Testis (tissue), 3 donors: Measurements from ENCODE around the gene STXBP5. TPM values are rescaled to one million over a fixed set of nuclear protein-coding genes. Genes with fewer than 3 reads are reported as not detected.

ENCODE experiments used
- DNase-seq: peaks from one replicate; pipeline ENCODE4 v3.0.0-alpha.2; 2019
- H3K27ac ChIP-seq, 2 donors: fragments of 200-600 bp; sonication (generic); one replicate each; pipeline ENCODE4 v1.5.1; 2019
- H3K27me3 ChIP-seq: fragments of 200-600 bp; sonication (generic); one replicate; pipeline ENCODE4 v1.5.1; 2019
- H3K36me3 ChIP-seq: fragments of 200-600 bp; sonication (generic); one replicate; pipeline ENCODE4 v1.5.1; 2017; ENCODE audit warnings: low read depth; ENCODE audit errors: missing control alignments
- H3K4me1 ChIP-seq: fragments of 200-600 bp; sonication (generic); one replicate; pipeline ENCODE4 v1.5.1; 2019
- H3K4me3 ChIP-seq, 2 donors: fragments of 200-600 bp; sonication (generic); one replicate each; pipeline ENCODE4 v1.5.1; 2017 to 2019
- H3K9me3 ChIP-seq: fragments of 200-600 bp; sonication (generic); one replicate; pipeline ENCODE4 v1.5.1; 2017
- POLR2A ChIP-seq: fragments of 450-650 bp; IDR thresholded peaks from one replicate; pipeline ENCODE4 v1.6.1; 2017; ENCODE audit warnings: antibody characterized with exemption, mild to moderate bottlenecking, moderate library complexity
- WGBS, 2 donors: methylation state at CpG; one replicate each; pipeline ENCODE4 v1.1.5; 2018; 5-methylcytosine and 5-hydroxymethylcytosine counted together
- intact Hi-C: fragments of 100-400 bp; cut with DNase I; formaldehyde crosslinking; loops from one replicate; pipeline ENCODE4 v1.15.1; 2023; ENCODE audit warnings: low total_unique reads
- polyA plus RNA-seq: library from polyadenylated mRNA; stranded (reverse); fragments of 350-450 nt; fragmentation: Illumina TruSeq; extraction: RNeasy Lipid Tissue Mini Kit (QIAGEN cat#74804); gene quantifications from one replicate; pipeline ENCODE4 v1.2.3, GENCODE V29; 2014; ENCODE audit warnings: low read depth, low replicate concordance; ENCODE audit not compliant: insufficient read depth
- total RNA-seq, 2 donors: library from RNA; depleted of rRNA; stranded (reverse); fragments of >200 nt; gene quantifications; one replicate each; pipeline ENCODE4 v1.2.3, GENCODE V29; 2016
- TF ChIP-seq, protein P1 (sequence below), 3 experiments: fragments of 450-650 bp in 2 of 3; fragments of 200-600 bp in 1 of 3; sonication (generic) in 1 of 3; IDR thresholded peaks; one replicate each; pipeline ENCODE4 v1.5.1; 2016 to 2019; ENCODE audit warnings: antibody characterized with exemption in 3 of 3, mild to moderate bottlenecking in 2 of 3, moderate library complexity in 1 of 3

STXBP5 gene
- total and polyA plus RNA-seq, 3 donors from 2014 or later, result 29.9 to 47.4 (median 43.5) TPM

DNA sequence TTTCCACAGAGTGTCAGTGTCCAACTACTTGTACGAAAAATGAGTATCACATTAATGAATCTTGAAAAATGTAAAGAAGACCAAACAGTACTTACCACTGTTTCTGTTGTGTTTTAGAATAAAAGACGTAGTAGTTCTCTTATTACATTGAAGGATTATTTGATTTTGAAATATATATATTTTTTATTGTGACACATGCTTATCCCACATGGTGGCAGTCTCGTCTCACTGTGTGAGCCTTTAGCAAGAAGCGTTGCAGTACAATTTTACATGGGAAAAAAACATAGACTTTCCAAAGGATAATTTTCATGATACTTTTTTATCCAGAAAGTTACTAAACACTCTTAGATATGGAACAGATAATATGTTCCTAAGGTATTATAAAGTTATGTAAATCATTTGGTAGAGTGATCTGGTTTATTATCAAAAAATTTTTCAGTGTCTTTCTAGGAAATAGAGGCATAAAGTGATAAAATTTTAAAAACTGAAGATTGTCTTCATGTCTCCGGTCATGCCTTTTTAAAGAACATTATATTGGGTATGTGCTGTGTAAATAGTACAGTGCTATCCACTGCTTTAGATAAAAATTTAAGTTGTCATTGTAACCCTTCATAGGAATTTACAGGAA, 186.8 kb downstream of the STXBP5 start:
- DNase-seq, result peak; percentile 43
- TF ChIP-seq POLR2A, result no peak
- TF ChIP-seq, protein P1, sequence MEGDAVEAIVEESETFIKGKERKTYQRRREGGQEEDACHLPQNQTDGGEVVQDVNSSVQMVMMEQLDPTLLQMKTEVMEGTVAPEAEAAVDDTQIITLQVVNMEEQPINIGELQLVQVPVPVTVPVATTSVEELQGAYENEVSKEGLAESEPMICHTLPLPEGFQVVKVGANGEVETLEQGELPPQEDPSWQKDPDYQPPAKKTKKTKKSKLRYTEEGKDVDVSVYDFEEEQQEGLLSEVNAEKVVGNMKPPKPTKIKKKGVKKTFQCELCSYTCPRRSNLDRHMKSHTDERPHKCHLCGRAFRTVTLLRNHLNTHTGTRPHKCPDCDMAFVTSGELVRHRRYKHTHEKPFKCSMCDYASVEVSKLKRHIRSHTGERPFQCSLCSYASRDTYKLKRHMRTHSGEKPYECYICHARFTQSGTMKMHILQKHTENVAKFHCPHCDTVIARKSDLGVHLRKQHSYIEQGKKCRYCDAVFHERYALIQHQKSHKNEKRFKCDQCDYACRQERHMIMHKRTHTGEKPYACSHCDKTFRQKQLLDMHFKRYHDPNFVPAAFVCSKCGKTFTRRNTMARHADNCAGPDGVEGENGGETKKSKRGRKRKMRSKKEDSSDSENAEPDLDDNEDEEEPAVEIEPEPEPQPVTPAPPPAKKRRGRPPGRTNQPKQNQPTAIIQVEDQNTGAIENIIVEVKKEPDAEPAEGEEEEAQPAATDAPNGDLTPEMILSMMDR (IDR thresholded peaks at IDR 0.05), result peak in 2 of 3 experiments; percentile 26 to 48
- Histone ChIP-seq H3K4me3 (no peak overlapping the region), H3K9me3 (no peaks in the 10 kb centered on the region), H3K36me3 (no peaks in the 10 kb centered on the region), H3K27ac (no peak overlapping the region), H3K4me1 (no peaks in the 10 kb centered on the region), H3K27me3 (no peaks in the 10 kb centered on the region)
- 53 to 55% methylated on average over 5 of the region's 5 CpGs for WGBS, 2 donors
- intact Hi-C loops, result no loop called here

DNA sequence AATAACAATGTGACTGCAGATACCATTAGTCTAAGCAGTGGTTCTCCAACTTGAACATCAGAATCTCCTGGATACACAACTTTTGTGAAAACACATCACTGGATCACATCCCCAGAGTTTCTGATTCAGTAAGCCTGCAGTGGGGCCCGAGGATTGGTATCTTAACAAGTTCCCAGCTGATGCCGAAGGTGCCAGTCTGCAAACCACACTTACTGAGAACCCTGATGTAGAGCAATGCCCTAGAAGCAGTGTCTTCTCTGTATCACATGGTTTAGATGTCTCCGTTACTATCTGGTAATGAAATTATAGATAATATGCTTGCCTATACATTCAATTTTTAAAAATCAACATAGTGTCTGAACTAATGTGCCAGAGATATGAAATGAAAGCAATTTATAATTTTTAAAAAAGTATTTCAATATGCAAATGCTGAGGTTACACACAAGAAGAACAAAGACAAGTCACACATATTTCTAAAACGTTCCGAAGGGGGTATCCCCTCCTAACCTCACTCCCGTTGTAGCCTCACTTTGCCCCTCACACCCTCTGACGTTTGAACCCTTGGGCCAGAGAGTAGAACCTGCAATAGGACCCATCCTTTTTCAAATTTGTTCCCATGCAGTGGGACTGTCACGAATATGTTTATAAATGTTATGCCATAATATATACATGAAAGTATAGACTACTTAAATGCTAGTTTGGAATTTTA, 188.9 kb downstream of the STXBP5 start:
- TF ChIP-seq, protein P1 (IDR thresholded peaks at IDR 0.05), result no peak
- TF ChIP-seq POLR2A, result no peak
- H3K27me3 ChIP-seq, result no peaks in the 10 kb centered on the region
- intact Hi-C loops, result no loop called here
- H3K4me1 ChIP-seq, result no peaks in the 10 kb centered on the region
- H3K4me3 ChIP-seq, result no peak overlapping the region
- 64 to 70% methylated on average over 8 of the region's 8 CpGs for WGBS, 2 donors
- no peaks in the 10 kb centered on the region for H3K9me3 ChIP-seq
- DNase-seq, result no peak
- H3K27ac ChIP-seq, result no peak overlapping the region
- H3K36me3 ChIP-seq, result no peaks in the 10 kb centered on the region

DNA sequence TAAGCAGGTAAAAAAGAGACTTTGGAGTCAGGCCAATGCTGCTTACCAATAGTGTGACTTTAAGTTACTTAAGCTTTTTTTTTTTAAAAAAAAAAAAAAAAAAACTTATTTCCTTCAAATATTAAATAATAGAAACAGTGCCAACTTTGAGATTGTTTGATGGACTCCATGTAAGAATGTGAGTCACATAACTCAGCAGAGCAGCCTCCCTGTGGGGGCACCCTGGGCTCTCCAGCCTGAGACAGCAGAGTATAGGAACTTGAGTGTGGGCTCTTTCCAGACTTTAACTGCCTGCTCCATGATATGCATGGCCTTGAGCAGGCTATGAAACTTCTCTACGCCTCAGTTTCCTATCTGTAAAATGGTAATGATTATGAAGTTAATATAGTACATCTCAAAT, 190.9 kb downstream of the STXBP5 start:
- no peaks in the 10 kb centered on the region for H3K4me1 ChIP-seq
- H3K27ac ChIP-seq, result no peak overlapping the region
- no peaks in the 10 kb centered on the region for H3K9me3 ChIP-seq
- 75 to 79% methylated on average over 1 of the region's 1 CpG for WGBS, 2 donors
- DNase-seq, result no peak
- H3K27me3 ChIP-seq, result no peaks in the 10 kb centered on the region
- intact Hi-C loops, result no loop called here
- no peak for TF ChIP-seq POLR2A
- TF ChIP-seq, protein P1 (IDR thresholded peaks at IDR 0.05), result no peak
- H3K4me3 ChIP-seq, result no peak overlapping the region
- H3K36me3 ChIP-seq, result no peaks in the 10 kb centered on the region

DNA sequence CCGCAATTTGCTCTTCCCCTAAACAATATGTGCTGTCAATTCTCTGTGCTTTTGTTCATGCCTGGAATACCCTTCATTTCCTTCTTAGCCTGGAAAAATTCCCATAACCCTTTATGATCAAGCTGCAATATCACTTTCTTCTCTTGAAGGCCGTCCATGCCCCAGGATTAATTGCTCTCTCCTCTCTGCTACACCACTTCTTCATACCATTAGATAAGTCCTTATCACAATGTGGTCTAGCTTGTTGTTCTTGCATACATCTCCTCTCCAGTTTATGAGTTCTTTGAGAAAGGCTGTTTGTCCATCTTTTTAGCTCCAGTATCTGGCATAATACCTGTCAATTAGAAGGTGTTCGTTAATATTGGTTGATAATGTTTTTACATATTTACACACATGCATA, 193.1 kb downstream of the STXBP5 start:
- TF ChIP-seq, protein P1 (IDR thresholded peaks at IDR 0.05), result no peak
- TF ChIP-seq POLR2A, result no peak
- Histone ChIP-seq H3K4me1 (no peaks in the 10 kb centered on the region), H3K9me3 (no peaks in the 10 kb centered on the region), H3K27me3 (no peaks in the 10 kb centered on the region), H3K36me3 (no peaks in the 10 kb centered on the region), H3K4me3 (no peak overlapping the region), H3K27ac (no peak overlapping the region)
- intact Hi-C loops, result no loop called here
- DNase-seq, result no peak
- WGBS, 2 donors, result 69 to 78% methylated on average over 3 of the region's 3 CpGs

DNA sequence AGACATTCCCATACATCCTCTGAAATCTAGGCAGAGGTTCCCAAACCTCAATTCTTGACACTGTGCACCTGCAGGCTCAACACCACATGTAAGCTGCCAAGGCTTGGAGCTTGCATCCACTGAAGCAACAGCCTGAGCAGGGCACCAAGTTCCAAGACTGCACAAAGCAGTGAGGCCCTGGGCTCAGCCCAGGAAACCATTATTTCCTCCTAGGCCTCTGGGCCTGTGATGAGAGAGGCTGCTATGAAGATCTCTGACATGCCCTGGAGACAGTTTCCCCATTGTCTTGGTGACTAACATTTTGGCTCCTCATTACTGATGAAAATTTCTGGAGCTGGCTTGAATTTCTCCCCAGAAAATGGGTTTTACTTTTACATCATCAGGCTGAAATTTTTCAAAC, 196.8 kb downstream of the STXBP5 start:
- Histone ChIP-seq H3K36me3 (no peaks in the 10 kb centered on the region), H3K27ac (no peak overlapping the region), H3K4me1 (no peaks in the 10 kb centered on the region), H3K27me3 (no peaks in the 10 kb centered on the region), H3K4me3 (no peak overlapping the region), H3K9me3 (no peaks in the 10 kb centered on the region)
- intact Hi-C loops, result no loop called here
- TF ChIP-seq, protein P1 (IDR thresholded peaks at IDR 0.05), result no peak
- TF ChIP-seq POLR2A, result no peak
- no peak for DNase-seq
